GM21737 (cell line): ENCODE data around the gene ACAA1.

Source experiments
- ATAC-seq: cut with Tn5 transposase; IDR thresholded peaks from one replicate; pipeline ENCODE4 v1.9.1; 2021; ENCODE audit warnings: mild to moderate bottlenecking, moderate library complexity; ENCODE audit not compliant: unreplicated experiment

ACAA1 gene

DNA sequence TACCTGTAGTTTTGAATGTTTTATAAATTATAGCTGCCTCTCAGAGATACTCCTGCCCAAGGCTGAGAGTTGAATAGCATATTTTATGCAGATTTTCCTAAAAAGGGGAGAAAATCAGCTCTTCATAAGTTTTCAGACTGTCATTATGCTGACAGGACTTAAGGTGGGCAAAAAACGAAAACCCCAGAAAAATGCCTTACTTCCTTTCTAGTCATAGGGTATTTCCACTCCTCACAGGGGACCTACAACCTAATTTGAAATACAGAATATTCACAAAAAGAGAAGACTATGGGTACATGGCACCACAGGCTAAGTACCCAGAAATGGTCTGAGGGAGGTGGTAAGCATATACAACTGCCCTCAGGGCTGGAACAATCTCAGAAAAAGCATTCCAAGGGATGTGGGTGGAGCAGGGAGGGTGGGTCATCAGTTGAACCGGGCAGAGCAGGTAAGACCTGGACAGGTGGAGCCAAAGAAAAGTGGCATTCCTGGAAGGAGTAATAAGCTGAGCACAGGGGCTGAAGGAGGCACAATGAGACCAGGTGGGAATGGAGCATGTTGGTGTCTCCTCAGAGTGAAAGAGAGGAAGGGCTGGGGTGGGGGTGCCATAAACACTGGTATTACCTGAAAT lies 17.8 kb upstream of the ACAA1 start:
- ATAC-seq: no peak

DNA sequence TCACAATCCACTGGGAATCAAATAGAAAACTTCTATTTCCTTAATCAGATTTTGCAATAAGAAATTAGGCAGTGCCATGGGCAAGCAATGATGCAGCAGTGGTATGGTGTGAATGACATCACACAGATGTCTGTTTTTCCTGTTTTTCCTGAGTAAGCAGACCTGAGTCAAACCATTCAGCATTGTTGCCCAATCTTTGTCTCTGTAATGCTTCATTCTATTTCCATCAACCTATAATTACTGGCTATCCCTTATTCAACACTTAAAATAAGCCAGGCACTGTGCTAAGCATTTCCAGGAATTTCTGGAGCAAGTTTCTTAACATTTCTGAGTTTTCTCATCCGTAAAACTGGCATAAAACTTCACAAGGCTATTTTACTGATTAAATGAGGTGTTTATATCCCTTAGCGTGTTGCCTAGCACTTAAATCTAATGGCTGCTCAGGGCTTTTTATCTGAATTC lies 17.1 kb upstream of the ACAA1 start:
- ATAC-seq: no peak

- ATAC-seq: no peak
Observed at GRCh38 chr3:38153221-38153620, 16.3 kb upstream of the ACAA1 start.

- ATAC-seq: no peak
Observed at GRCh38 chr3:38152609-38153008, 15.7 kb upstream of the ACAA1 start.

- no peak for ATAC-seq
Observed at GRCh38 chr3:38151667-38152265, 14.8 kb upstream of the ACAA1 start.

DNA sequence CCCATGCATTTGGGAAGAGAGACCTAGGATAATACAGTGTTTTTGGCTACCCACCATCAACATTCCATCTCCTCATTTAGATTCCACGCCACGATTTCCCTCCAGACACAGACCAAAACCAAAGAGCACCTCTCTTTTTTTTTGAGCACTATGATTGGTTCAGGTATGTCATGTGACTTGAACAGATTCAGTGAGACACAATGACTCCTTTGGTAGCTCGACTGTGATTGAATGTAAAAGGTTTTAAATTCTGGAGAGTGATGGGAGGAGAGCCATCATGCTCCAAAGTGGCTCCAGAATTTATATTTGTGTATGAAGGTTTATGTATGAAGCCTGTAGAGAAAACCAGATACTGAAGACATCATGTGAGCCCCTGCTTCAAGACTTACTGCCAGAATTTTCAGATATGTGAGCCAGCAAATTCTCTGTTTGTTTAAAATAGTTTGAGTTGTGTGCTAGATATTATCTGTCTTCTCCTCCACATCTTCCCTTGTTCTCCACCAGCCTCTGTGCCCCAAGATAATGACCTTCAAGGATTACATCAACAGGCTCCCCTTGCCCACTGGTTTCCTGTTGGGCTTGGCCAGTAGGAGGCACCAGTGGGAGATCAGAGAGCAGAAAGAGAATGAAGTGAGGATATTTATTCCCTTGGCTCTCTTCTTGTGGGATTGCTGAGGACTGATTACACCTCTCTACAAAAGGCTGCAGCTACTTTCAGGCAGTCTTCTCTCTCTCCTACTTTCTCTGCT lies 14.0 kb upstream of the ACAA1 start:
- no peak for ATAC-seq

GRCh38 chr3:38149708-38150107 lies 12.8 kb upstream of the ACAA1 start:
- ATAC-seq: no peak

- ATAC-seq: no peak
Observed at GRCh38 chr3:38148311-38148882, 11.5 kb upstream of the ACAA1 start.

DNA sequence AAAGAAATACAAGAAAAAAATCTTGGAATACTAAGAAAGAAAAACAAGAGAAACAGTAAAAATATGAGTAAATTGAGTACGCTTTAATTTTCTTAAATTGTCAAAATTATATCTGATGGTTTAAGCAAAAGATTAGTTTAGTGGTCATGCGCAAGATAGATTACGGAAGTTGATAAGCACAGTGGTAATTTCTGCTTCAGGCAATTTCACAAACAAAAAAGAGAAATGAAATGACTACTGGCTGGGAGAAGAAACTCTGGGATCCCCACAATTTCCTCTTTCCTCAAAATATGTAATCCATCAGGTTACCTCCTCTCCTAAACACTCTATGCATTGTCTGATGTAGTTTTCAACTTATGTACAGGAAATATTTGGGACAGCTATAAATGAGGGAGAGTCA lies 10.5 kb upstream of the ACAA1 start:
- no peak for ATAC-seq

DNA sequence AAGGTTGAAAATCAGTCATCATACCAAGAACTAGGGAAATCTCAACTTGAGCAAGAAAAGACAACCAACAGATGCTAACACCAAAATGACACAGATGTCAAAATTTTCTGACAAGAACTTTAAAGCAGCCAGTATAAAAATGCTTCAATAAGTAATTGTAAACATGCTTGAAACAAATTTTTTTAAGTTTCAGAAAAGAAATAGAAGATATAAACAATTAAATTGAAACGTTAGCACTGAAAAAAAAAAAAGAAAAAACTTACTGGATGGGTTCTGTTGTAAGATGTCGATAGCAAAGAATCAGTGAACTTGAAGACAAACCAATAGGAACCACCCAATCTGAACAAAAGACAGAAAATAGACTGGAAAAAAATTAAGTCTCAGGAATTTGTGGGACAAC lies 9.6 kb upstream of the ACAA1 start:
- no peak for ATAC-seq

DNA sequence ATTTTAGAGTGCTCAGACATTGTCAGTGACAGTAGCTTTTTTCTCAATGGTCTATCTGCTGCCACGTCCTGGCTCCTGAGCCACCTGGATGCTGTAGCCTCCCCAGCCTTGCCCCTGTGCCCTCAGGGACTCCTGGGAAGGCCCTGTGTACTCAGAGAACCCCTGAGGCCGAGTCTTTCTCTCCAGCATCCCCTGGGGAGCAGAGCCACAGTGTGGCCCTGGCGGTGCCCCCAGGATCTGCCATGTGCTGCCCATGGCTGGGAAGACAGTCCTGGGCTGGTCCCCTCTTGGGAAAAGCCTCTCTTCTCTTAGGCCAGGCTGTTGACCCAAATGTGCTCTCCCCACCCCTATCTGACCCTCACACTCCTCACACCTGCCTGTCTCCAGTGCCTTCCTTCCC lies 6.6 kb upstream of the ACAA1 start:
- no peak for ATAC-seq

DNA sequence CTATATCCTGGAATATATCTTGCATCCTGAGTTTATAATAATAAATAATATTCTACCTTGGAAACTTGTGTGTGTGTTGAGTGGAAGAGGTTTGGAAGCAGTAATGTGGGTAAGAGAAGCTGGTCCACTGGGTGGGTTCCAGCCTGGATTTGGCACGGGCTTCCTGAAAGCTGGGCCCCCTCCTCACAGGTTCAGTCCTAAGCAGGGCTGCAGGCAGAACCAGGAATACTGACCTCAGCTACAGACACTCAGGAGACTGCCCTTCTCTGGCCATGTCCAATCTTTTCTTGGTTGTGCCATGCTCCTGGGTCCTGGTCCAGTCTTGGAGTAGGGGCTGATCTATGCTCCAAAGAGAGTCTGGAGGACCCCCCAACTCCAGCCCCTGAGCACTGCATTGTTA lies 6.0 kb upstream of the ACAA1 start:
- no peak for ATAC-seq

DNA sequence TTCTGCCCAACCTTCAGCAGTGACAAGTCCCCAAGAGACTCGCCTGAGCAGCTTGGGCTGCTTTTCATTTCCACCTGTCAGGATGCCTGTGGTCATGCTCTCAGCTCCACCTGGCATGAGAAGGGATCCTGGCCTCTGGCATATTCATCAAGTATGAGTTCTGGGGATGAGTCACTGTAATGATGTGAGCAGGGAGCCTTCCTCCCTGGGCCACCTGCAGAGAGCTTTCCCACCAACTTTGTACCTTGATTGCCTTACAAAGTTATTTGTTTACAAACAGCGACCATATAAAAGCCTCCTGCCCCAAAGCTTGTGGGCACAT lies 5.0 kb upstream of the ACAA1 start:
- ATAC-seq: no peak

GRCh38 chr3:38141173-38141951 lies 4.4 kb upstream of the ACAA1 start:
- ATAC-seq: no peak

DNA sequence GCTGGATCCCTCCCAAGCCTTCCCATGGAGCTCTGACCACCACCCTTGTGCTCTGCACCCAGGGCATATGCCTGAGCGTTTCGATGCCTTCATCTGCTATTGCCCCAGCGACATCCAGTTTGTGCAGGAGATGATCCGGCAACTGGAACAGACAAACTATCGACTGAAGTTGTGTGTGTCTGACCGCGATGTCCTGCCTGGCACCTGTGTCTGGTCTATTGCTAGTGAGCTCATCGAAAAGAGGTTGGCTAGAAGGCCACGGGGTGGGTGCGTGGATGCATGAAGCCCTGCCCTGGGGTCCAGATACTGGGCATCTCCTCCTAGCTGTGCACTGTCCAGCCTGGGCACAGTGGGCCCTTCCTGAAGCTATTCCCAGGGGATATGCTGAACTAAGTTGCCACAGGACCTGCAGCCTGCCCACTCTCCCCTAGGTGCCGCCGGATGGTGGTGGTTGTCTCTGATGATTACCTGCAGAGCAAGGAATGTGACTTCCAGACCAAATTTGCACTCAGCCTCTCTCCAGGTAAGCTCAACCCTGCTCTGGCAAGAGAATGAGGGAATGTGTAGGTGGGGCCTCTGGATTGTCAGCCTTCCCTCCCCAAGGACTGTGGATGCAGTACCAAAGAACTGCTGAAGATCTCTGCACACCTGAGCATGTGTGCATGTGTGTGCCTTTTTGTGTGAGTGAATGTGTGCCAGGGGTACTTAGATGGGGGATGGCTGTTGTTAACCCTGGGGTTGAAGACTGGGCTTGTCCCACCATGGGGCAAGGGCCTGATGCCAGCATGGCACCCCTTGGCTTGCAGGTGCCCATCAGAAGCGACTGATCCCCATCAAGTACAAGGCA lies 3.6 kb upstream of the ACAA1 start:
- no peak for ATAC-seq

GRCh38 chr3:38139652-38140051 lies 2.7 kb upstream of the ACAA1 start:
- no peak for ATAC-seq

GRCh38 chr3:38139191-38139590 lies 2.3 kb upstream of the ACAA1 start:
- no peak for ATAC-seq

- ATAC-seq: peak; percentile 38
Observed at GRCh38 chr3:38138349-38139190, 1.6 kb upstream of the ACAA1 start, which contains the start of gene MYD88. Gene MYD88, plus strand, starts transcription at chr3:38138661. Its CDS starts 40 bp downstream, at chr3:38138701.

- no peak for ATAC-seq
Observed at GRCh38 chr3:38137615-38138348, 855 bp upstream of the ACAA1 start.
